DMS153 treated with DMSO at 0.1 percent for 48 hours (cell line): ENCODE results near the gene CCDC192.
"Not testable (repeated sequence)": the region's sequence is repeated elsewhere in the genome, so short reads cannot be mapped to it uniquely, and the experiment has no call there.

Experiments
- DNase-seq: peaks from one replicate; lab custom pipeline; 2025; ENCODE audit not compliant: unreplicated experiment; lab: John Stamatoyannopoulos, UW

The CCDC192 gene

GRCh38 chr5:127697894-127698600 is 5.1 kb upstream of the CCDC192 start:
- no peak for DNase-seq

GRCh38 chr5:127699416-127699815 is 3.8 kb upstream of the CCDC192 start:
- no peak for DNase-seq

GRCh38 chr5:127700237-127700766 is 2.9 kb upstream of the CCDC192 start:
- no peak for DNase-seq

- no peak for DNase-seq
Measured at GRCh38 chr5:127702434-127702833, 757 bp upstream of the CCDC192 start.

- no peak for DNase-seq
Measured at GRCh38 chr5:127705120-127705892, 2.1 kb downstream of the CCDC192 start.

GRCh38 chr5:127706691-127707090 is 3.5 kb downstream of the CCDC192 start:
- no peak for DNase-seq

GRCh38 chr5:127707209-127707608 is 4.0 kb downstream of the CCDC192 start:
- DNase-seq, result no peak

GRCh38 chr5:127713083-127713482 is 9.9 kb downstream of the CCDC192 start:
- not testable (repeated sequence) for DNase-seq

- no peak for DNase-seq
Measured at GRCh38 chr5:127718181-127718580, 15.0 kb downstream of the CCDC192 start.

GRCh38 chr5:127723571-127723970 is 20.4 kb downstream of the CCDC192 start:
- DNase-seq, result no peak

GRCh38 chr5:127725673-127726072 is 22.5 kb downstream of the CCDC192 start:
- DNase-seq, result no peak

GRCh38 chr5:127732963-127733362 is 29.8 kb downstream of the CCDC192 start:
- DNase-seq, result no peak

GRCh38 chr5:127739348-127739747 is 36.2 kb downstream of the CCDC192 start:
- DNase-seq, result not testable (repeated sequence)

GRCh38 chr5:127739807-127740384 is 36.7 kb downstream of the CCDC192 start:
- DNase-seq, result no peak

- no peak for DNase-seq
Measured at GRCh38 chr5:127741412-127741811, 38.2 kb downstream of the CCDC192 start.

GRCh38 chr5:127744241-127744640 is 41.0 kb downstream of the CCDC192 start:
- no peak for DNase-seq

- no peak for DNase-seq
Measured at GRCh38 chr5:127746756-127747155, 43.6 kb downstream of the CCDC192 start.

- DNase-seq, result not testable (repeated sequence)
Measured at GRCh38 chr5:127752503-127753265, 49.5 kb downstream of the CCDC192 start.

- DNase-seq, result no peak
Measured at GRCh38 chr5:127754259-127754658, 51.1 kb downstream of the CCDC192 start.

GRCh38 chr5:127754706-127755105 is 51.5 kb downstream of the CCDC192 start:
- no peak for DNase-seq

- no peak for DNase-seq
Measured at GRCh38 chr5:127757576-127757975, 54.4 kb downstream of the CCDC192 start.
